Measurements from ENCODE around the gene CRHR1.

DNA sequence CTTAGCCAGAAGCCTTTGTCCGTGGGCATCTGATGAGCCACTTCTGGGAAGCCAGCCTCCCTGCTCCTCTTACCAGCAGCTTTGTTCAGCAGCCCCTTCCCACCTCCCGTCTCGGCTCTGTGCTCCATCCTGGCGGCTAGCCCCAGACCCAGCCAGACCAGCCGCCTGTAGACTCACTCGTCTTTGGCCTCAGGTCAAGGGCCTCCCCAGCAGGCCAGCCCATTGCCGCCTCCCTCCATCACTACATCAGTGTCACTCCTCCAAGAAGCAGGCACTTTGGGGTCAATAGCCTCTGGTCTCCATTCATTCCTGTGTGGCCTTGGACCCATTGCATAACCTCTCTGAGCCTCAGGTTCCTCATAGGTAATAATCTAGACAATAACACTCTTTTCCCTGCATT is 20.9 kb upstream of the CRHR1 start:
- TF ChIP-seq EP300 (IDR thresholded peaks at IDR 0.05) (no peak), CTCF (IDR thresholded peaks at IDR 0.05) (no peak), POLR2A (IDR thresholded peaks at IDR 0.05) (no peak), POLR2AphosphoS5 (IDR thresholded peaks at IDR 0.05) (no peak)
